ENCODE results near the gene SYNGR1.
A peak's percentile ranks its signal among the peaks of the same experiment; 100 is the strongest.

Gene SYNGR1, protein sequence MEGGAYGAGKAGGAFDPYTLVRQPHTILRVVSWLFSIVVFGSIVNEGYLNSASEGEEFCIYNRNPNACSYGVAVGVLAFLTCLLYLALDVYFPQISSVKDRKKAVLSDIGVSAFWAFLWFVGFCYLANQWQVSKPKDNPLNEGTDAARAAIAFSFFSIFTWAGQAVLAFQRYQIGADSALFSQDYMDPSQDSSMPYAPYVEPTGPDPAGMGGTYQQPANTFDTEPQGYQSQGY

DNA sequence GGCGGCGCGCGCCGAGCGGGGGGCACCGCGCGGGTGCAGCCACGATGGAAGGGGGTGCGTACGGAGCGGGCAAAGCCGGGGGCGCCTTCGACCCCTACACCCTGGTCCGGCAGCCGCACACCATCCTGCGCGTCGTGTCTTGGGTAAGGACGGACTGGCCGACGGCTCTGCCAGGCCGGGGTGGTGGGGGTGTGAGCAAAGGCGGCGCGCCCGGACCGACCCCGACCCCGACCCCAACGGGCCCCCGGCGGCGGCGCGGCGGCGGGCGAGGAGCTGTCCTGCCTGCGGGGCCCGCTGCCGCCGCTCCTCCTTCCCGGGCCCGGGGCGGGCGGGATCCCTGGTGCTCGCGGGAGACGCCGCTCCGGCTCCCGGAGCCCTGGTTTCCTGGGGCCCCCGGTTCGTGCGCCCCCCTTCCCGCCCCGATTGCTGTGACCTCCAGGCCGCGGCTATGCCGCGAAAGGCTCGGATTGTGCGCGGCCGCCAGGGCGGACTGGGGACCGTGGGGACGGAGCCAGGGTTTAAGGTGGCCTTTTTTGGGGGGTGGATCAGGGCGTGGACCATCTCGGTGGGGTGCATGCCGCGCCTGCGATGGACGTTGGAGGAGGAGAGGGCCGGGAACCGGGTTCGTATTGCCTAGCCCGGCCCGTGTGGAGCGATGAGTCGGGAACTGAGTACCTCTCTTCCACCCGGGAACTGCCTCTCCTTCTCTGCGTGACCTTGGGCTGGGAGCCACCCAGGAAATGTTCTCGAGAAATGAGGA lies at the start of gene SYNGR1:
Gene SYNGR1, plus strand, starts transcription at position 25 of the 760 bp plus-strand sequence. Its CDS starts 20 bp downstream, at position 45.
- DNase-seq = no peak

DNA sequence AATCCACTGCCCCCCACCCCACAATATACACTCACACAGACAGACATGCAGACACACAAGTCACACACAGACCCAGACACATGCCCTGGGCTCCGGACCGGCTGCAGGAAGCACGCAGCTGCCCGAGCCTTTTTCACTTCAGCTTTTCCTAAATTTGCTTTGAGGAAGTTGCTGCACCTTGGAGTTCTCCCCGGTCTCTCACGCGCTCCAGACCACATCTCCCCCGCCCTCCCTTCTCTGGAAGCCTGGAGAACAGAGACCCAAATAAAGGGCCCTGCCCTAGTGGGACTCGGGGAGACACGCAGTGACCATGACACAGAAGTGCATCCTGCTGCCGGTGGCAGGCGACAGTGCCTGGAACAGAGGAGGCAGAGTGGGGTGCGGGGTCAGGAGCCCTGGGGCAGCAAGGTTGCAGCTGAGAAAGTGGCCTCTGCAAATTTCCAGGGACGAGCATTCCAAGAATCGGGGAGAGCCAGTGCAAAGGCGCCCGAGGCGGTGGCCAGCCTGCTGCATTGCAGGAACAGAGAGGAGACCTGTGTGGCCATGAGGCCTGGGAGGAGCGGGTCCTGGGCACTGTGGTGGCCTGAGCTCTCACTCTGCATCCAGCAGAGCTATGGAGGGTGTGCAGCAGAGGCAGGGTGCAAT lies 49.5 kb upstream of the SYNGR1 start:
- no peak for DNase-seq

DNA sequence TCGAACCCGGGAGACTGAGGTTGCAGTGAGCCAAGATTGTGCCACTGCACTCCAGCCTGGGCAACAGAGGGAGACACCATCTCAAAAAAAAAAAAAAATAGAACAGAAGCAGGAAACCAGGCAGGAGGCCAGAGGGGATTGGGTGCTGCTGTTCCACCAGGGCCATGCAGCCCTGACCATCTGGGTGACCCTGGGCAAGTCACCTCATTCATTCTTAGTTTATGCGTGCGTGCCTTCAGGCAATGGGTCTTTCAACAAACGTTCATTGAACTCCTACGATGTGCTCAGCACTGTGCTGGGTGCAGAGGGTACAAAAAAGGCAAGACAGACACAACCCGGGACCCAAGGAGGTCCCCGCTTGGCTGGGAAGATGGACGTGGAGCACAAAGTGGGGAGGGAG lies 48.7 kb upstream of the SYNGR1 start:
- no peak for DNase-seq

DNA sequence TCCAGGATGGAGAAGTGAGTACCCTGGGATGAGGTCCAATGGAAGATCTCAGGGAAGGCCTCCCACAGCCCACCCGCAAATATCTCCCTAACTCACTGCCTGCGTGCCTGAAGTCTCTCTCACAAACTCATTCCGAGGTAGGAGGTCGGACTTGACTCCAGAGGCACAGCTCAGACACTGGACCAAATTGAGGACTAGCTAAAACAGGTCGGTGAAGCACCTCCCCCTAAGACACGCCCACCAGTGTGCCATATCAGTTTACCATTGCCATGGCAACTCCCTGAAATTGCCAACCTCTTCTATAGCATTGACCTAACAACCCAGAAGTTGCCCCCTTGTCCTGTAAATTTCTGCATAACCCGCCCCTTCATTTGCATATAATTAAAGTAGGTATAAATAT lies 47.9 kb upstream of the SYNGR1 start:
- DNase-seq = no peak

DNA sequence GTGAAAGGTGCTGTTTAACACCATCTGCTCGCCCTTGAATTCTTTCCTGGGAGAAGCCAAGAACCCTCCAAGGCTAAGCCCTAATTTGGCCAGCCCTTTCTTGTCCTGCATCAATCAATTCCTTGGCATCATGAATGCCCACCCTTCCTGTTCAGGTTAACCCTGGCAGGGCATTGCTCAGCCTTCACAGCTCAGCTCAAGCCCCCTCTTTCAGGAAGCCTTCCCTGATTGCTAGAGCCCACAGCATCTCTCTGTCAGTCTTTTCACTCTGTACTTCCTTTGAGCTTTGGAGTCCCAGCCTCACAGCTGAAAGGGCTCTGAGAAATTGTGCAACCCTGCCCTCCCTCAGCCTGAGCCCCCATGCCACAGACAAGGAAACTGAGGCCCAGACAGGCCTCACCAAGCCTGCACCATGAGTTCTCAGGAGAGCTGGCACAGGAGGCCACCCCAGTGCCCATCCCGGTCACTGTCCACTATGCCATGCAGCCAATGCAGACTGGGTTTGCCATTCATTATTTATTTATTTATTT lies 47.3 kb upstream of the SYNGR1 start:
- peak in 1 of 2 experiments; percentile 17 for DNase-seq

DNA sequence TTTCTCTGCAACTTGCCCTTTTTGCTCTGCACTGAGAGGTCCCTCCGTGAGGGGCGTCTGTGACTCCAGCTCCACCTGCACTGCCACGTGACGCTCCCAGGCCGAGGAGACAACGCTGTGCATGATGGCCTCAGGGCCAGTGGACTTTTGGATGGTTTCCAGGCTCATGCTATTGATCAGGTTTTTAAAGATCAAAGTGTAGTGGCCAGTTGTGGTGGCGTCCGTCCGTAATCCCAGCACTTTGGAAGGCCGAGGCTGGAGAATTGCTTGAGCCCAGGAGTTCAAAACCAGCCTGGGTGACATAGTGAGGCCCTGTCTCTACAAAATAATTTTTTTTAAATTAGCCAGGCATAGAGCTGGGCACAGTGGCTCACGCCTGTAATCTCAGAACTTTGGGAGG lies 46.4 kb upstream of the SYNGR1 start:
- DNase-seq = no peak

DNA sequence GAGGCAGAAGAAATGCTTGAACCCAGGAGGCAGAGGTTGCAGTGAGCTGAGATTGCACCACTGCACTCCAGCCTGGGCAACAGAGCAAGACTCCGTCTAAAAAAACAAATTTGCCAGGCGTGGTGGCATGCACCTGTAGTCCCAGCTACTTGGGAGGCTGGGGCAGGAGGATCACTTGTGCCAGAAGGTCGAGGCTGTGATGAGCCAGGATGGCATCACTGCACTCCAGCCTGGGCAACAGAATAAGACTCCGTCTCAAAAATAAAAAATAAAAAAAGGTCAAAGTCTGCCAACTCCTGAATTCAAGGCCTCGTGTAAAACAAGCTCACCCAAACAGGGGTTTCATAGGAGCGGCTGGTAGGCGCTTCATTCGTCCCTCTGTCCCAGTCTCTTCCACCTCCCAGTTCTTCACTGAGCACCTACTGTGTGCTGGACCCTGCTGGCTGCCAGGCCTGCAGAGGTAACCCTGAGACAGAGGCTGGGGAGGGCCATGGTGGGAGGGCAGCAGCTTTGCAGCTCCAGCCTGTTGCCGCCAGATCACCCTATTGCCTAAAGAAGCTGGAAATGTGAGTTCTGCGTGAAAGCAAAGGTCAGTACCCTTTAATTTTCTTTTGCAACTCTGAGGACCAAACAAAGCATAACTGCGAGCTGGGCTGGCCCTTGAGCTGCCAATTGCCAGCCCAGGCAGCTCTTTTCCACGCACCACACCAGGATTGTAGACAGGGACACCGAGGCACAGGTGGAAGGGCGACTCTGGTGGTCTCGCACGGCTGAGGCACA lies 45.7 kb upstream of the SYNGR1 start:
- DNase-seq = no peak

DNA sequence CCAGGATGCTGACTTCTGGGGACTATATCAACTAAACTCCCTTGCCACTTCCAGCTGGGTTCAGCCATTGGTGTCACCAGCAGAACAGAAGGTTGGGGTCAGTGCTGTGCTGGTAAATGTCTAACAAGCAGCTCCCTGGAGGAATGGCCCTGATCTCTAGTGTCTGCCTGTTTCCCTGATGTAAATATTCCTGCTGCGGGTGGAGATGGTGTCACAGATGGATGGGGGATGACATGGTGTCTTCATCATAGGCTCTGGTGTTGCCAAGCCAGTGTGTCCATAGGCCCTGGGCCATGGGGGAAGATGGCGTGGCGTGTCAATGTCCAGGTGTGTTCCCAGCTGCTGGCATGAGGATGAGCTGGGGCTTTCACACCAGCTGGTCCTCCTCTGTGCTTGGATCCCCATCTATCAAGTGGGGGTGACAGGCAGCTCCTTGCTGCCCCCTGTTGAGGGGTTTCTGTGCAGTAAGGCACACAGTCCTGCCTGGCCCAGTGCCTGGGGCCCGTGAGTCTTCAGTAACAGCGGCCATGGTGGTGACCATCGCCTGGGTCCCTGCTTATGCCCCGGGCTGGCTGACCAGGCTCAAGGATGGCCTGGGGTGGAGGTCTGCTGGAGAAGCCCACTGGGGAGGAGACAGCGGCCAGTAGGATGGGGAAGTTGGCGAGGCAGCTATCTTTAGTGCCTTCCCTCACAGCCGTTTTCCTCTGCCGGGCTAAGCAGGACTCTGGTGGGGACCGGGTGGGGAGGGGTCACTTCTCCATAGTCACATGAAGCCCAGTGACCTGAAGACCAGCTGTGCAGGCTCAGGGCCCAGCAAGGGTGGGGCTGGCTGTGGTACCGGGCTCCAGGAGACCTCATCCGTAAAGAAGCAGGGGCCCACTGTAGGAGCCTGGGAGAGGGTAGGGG lies 43.1 kb upstream of the SYNGR1 start:
- DNase-seq = peak in 1 of 2 experiments; percentile 62

DNA sequence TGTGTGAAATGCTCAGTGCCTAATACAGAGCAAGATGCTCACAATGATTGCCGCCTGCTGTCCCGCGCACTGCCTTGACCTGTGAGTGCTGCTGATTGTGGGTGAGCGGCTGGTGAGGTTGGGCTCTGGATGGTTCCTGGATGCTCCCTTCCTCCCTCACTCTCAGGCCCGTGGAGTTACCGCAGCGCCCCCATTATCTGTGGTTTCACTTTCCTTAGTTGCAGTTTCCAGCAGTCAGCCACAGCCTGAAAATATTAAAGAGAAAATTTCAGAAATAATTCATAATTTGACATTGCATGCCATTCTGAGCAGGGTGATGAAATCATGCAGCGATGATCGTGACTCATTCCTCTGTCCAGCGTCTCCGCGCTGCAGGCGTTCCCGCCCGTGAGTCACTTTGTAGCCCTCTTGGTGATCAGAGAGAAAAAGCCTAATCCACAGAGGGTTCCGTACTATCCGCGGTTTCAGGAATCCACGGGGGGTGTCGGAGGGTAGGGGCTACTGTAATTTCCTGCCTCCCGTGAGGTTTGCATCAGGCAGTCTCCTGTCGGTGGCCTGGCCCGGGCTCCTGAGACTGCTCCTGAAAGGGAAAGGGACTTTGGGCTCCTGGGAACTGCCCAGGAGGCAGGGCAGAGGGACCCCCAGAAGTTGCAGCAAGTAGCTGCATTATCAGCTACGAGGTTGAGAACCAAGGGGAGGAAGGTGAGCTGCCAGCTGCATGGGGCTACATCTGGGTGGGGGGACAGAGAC lies 41.0 kb upstream of the SYNGR1 start:
- no peak for DNase-seq

DNA sequence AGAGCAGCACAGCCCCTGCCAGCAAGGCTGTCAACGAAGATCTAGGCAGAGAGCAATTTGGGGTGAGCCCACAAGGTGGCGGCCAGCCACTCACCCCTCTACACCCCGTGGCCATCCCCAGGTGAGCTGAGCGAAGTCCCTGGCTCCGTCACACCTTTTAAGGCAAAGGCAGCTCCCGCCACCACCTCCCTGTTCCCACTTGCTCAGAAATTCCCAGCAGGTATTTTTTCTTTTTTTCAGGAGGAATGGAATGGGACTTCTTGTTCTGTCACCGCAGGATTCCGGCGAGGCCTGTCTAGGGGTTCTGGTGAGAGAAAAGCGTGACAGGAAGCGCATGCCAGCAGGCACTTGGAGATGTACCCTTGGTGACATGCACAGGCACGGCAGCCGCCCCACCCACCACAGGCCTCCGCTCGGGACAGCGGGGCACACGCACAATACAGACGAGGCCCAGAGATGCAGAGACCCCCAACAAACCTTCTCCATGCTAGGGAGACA lies 40.4 kb upstream of the SYNGR1 start:
- no peak for DNase-seq

DNA sequence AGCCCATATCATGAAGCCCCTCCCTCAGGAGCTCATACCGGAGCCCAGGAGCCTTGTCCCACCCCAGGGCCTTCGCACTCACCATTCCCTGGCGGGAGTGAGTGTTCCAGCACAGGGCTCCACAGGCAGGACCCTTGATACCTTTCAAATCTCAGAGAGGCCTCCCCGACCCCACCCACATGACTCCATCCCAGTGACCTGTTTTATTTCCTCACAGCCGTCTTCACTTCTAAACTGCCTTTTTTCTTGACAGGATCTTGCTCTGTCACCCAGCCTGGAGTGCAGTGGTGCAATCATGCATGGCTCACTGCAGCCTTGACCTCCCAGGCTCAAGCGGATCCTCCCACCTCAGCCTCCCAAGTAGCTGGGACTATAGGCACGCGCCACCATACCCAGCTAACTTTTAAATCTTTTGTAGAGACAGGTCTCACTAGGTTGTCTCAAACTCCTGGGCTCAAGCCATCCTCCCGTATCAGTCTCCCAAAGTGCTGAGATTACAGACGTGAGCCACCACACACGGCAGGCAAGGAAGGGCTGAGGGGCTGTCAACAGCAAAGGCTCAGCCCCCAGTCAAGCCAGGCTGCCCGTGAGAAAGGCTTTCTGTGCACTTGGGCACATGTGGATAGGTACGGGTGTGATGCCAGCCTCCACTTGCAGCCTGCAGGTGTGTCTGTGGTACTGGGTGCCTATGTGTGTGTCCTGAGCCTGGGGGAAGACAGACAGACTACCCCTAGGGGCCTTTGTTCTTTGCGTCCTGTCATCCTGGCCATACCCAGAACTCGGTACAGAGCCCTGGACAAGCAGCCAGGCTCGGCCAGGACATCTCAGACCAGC lies 39.7 kb upstream of the SYNGR1 start:
- no peak for DNase-seq

DNA sequence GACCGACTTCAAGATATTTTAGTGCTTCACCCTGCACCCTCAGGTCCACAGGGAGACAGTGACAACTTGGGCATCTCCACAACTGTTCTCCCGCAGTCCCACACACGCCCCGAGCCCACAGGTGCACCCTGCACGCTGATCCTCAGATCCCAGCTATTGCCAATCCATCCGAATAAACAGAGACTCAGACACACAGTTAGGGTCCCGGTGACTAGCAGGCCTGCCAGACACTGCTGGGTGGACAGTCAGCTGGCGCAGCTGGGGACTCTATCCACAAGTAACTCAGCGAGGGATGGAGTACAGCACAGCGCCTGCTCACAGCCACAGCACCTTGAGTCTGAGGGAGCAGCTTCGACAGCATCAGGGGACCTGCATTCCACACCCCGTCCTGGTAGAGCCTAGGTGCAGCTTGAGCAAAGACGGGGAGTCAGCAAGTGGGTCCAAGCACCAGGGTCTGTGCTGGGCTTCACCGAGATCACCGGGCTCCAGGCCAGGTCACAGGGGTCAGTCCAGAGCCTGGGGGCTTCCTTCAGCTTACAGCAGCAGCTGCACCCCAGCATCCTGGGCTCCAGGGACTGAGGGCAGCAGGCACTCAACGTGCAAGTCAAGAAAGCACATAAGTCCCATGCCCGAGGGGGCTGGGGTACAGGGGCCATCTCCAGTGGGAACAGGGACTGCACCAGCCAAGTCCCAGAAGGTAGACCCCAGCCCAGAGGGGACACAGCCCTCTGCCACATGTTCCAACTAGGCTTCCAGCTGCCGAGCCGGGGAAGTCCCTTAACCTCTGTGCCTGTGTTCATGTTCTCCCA lies 38.0 kb upstream of the SYNGR1 start:
- DNase-seq = peak in 1 of 2 experiments; percentile 44

DNA sequence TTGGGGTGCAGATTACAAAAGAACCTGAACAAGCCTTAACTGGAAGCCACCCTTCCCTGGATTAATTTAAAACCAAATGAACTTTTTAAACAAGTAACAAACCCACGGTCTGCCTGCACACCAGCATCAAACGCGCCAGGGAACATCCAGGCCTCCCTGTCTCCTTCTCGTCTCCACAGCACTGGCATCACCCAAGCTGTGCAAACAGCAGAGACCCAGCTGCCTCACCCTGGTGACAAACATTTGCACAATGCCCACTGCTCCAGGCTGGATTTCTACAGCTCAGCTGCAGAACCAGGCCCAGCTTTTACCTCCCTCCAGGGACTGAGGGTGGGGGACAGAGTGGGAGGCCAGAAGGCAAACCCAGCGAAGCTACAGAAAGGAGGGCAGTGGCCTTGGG lies 37.4 kb upstream of the SYNGR1 start:
- DNase-seq = no peak

DNA sequence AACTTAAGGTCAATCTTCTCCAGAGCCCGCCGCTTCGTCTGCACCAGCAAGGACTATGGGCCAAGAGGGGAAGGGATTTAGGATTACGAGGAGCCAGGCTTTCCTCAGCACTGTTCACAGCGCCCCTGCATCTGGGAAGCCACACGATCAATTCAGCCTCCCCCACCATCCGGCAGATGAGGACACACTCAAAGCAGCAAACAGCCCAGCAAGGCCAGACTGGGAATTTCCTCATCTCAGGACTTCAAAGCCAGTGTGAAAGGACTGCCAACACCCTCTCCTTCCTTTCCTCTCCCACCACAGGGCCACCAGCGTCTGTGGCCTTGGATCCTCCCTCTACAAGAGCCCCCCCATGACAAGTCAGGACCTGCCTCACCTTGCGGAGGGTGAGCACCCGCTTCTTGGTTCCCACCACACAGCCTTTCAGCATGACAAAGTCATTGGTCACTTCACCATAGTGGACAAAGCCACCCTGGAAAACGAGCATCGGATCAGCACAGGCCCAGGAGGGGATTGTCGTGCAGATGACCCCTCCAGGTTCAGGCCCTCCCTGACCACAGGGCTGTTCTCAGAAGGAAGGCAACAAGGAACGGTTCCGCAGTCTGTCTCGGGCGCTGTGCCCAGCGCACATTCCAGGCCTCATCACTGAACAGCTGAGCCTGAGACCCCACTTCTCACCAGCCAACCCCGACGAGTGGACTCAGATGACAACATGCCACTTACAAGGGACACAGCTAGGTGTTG lies 36.4 kb upstream of the SYNGR1 start:
- DNase-seq = no peak

DNA sequence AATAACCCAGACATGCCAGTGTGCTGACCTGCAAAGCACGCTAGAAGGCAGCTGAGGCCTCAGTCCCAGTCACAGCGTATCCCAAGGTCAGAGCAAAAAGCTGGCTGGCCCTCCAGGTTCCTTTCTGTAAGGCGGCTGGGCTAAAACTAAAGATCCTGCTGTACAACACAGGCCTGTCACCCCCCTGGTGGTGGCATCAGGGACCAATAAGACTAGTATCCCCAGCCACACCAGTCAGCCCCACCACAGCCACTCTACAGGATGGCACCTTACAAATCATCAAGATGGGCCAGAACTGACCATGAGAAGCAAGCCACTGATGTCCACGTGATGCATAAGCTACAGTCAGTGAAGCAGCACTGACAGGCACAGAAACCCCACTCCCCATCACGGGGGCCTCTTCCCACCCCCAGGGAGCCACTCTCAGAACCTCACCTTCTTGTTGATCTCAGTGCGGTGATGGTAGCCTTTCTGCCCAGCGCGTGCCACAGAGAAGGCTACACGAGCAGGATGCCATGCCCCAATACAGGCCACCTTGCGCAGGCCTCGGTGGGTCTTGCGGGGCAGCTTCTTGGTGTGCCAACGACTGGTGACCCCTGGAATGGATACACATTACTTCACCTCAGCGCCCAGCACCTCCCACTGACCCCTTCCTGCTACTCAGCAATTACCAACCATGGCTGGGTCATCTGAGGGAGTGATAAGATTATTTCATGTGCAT lies 35.4 kb upstream of the SYNGR1 start:
- DNase-seq = no peak

DNA sequence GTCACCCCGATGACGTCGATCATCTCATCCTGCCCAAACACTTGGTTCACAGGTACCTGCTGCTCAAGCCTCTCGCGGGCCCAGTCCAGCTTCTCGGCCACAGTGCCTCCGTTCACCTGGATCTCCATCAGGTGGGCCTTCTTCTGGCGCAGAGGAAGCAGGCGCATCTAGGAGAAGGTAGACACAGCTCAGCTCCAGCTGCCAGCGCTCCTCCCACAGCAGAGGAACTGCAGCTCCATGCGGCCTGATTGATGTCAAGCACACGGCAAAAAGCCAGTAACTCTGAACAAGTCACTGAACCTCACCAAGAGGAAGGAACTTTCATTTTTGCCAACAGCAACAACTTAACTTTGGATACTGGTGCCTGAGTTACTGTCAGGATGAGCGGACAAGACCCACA lies 34.4 kb upstream of the SYNGR1 start:
- DNase-seq = no peak

DNA sequence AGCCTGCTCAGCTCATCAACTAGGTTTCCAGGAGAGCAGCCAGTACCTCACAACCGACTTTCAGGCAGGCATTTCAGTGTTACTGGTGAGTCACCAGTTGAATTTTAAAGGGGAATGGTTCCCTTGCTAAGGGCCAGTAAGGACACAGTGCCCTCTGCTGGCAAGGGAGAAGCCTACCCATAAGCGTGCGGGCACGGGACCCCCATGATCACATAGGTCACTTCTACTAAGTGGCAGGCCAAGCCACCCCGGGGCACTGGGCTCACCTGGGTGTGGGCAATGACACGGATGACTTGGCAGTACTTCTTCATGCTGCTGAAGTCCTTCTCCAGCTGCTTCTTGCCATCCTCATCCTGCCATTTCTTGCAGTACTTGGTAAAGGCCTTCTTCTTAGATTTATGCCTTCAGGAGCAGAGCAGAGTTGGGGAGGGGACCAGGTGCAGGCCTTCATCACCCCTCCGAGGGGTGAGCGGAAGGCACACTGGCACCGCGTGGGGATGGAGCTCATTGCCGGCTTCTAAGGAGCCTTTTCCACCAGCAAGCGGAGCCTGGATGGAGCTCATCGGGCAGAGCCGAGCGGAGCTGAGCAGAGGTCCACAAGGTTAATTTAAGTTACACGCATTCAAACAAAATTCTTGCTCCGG lies 33.2 kb upstream of the SYNGR1 start:
- peak; percentile 29 to 73 for DNase-seq

Data from NCI-H524 (cell line).